Large intestine (tissue), 3 donors: Measurements from ENCODE around the gene IRS2. TPM values are rescaled to one million over a fixed set of nuclear protein-coding genes. Genes with fewer than 3 reads are reported as not detected.

ENCODE experiments used
- DNase-seq, 2 donors: peaks; one replicate each; pipeline versions ENCODE4 v3.0.0 to v3.0.0-alpha.2; 2013
- H3K27ac ChIP-seq: one replicate; pipeline ENCODE4 v1.5.1; 2013; ENCODE audit warnings: low read length
- H3K27me3 ChIP-seq: 2 replicates; pipeline ENCODE4 v1.6.1; 2013; ENCODE audit warnings: low read length; ENCODE audit not compliant: control insufficient read depth, insufficient read depth
- H3K36me3 ChIP-seq: 2 replicates; pipeline ENCODE4 v1.6.1; 2013; ENCODE audit warnings: low read length; ENCODE audit not compliant: control insufficient read depth, insufficient read depth
- H3K4me1 ChIP-seq: one replicate; pipeline ENCODE4 v1.6.1; 2013; ENCODE audit warnings: low read length; ENCODE audit not compliant: control insufficient read depth, insufficient read depth
- H3K4me3 ChIP-seq: one replicate; pipeline ENCODE4 v1.5.1; 2013; ENCODE audit warnings: low read length
- H3K9me3 ChIP-seq: one replicate; pipeline ENCODE4 v1.6.1; 2013; ENCODE audit warnings: mild to moderate bottlenecking, low read depth, low read length, moderate library complexity; ENCODE audit not compliant: control insufficient read depth
- WGBS: methylation state at CpG from one replicate; pipeline ENCODE4 v1.1.5; 2013; ENCODE audit warnings: low lambda C conversion rate; ENCODE audit not compliant: insufficient coverage; 5-methylcytosine and 5-hydroxymethylcytosine counted together
- polyA plus RNA-seq: library from polyadenylated mRNA; unstranded; fragments of 120-200 nt; gene quantifications from one replicate; pipeline ENCODE4 v1.2.1, GENCODE V29; 2013

IRS2 gene
- polyA plus RNA-seq, 1 donor, result 9.3 TPM

GRCh38 chr13:109779876-109780510, 6.4 kb downstream of the IRS2 start:
- H3K4me1 ChIP-seq, result peaks cover 16% of the 10 kb centered on the region
- peak overlapping the region; percentile 9 for H3K4me3 ChIP-seq
- H3K27ac ChIP-seq, result no peak overlapping the region
- DNase-seq, result no peak
- H3K27me3 ChIP-seq, result no peaks in the 10 kb centered on the region
- no CpG with 5 or more reads among the region's 7 CpGs for WGBS
- H3K9me3 ChIP-seq, result peaks cover 24% of the 10 kb centered on the region
- H3K36me3 ChIP-seq, result peaks cover 21% of the 10 kb centered on the region

- peaks cover 21% of the 10 kb centered on the region for H3K36me3 ChIP-seq
- H3K9me3 ChIP-seq, result peaks cover 21% of the 10 kb centered on the region
- no peak overlapping the region for H3K27ac ChIP-seq
- no peak for DNase-seq
- no peak overlapping the region for H3K4me3 ChIP-seq
- no peaks in the 10 kb centered on the region for H3K27me3 ChIP-seq
- WGBS, result no CpG with 5 or more reads among the region's 4 CpGs
- H3K4me1 ChIP-seq, result peaks cover 16% of the 10 kb centered on the region
Observed at GRCh38 chr13:109779074-109779473, 7.3 kb downstream of the IRS2 start.

- WGBS, result no CpG with 5 or more reads among the region's 6 CpGs
- H3K27ac ChIP-seq, result no peak overlapping the region
- H3K36me3 ChIP-seq, result peaks cover 17% of the 10 kb centered on the region
- peak in 1 of 2 donors; percentile 34 for DNase-seq
- no peaks in the 10 kb centered on the region for H3K27me3 ChIP-seq
- H3K4me3 ChIP-seq, result no peak overlapping the region
- peaks cover 12% of the 10 kb centered on the region for H3K9me3 ChIP-seq
- H3K4me1 ChIP-seq, result peaks cover 13% of the 10 kb centered on the region
Observed at GRCh38 chr13:109778102-109778542, 8.3 kb downstream of the IRS2 start.

DNA sequence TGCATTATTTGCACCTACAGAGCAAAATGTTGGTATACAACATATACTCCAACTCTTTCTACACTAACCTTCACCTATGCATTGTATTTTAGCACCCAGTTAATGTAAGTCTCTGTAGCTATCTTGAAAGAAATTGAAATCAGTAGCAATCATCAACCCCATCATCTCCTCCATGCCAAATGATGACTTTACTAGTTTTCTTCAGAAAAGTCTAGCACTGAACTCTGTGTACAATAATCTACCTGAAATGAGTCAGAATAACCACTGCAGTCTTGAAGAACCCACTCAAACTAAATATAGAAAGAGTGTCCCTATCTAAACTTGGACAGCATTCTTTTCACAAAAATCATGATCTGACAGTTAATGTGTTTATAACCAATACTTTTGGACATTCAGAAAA, 9.8 kb downstream of the IRS2 start:
- no peaks in the 10 kb centered on the region for H3K9me3 ChIP-seq
- peaks cover 11% of the 10 kb centered on the region for H3K36me3 ChIP-seq
- H3K4me1 ChIP-seq, result peaks cover 10% of the 10 kb centered on the region
- H3K27ac ChIP-seq, result no peak overlapping the region
- no peak overlapping the region for H3K4me3 ChIP-seq
- DNase-seq, result no peak
- H3K27me3 ChIP-seq, result no peaks in the 10 kb centered on the region

GRCh38 chr13:109773786-109774185, 12.6 kb downstream of the IRS2 start:
- Histone ChIP-seq H3K4me1 (peaks cover 4% of the 10 kb centered on the region), H3K27ac (no peak overlapping the region), H3K4me3 (no peak overlapping the region), H3K36me3 (peaks cover 16% of the 10 kb centered on the region), H3K9me3 (no peaks in the 10 kb centered on the region), H3K27me3 (no peaks in the 10 kb centered on the region)
- 86% methylated on average over 2 of the region's 4 CpGs for WGBS
- no peak for DNase-seq

DNA sequence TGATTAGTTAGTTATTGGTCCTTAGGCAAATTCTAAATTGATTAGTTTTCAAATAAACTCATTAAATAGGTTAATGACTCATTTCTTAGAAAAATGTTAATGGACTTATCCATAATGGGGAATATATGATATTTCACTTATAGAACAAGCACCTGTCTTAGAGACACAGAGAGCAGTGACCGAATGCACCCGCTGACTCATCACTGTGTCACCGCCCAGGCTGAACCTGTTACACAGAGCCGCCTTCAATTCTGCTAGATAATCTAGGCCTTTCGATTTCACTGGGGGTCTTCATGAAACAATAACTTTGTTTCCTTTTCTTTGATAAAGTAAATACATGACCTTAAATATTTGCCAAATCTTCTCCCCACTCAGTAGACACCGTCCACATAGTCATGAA, 13.1 kb downstream of the IRS2 start:
- Histone ChIP-seq H3K36me3 (peaks cover 19% of the 10 kb centered on the region), H3K9me3 (no peaks in the 10 kb centered on the region), H3K4me1 (peaks cover 4% of the 10 kb centered on the region), H3K27ac (no peak overlapping the region), H3K4me3 (no peak overlapping the region), H3K27me3 (no peaks in the 10 kb centered on the region)
- WGBS, result 90% methylated on average over 2 of the region's 6 CpGs
- DNase-seq, result no peak

DNA sequence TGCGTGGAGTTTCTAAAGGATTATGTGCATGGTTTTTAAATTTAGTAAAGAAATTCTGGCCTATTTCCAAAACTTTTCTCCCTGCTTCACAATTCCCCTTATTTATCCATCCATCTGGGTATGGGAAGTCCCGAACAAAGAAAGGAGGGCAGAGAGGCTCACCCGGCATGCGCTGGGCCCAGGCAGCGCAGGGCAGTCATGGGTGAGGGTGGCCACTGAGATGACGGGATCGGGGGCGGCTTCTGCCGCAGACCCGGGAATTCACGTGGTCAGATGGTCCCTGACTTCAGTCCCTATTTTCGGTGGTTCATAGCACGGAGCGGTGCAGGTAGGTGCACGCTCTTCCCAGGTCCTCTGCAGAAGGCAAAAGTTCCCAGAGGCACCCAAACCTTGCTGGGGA, 14.5 kb downstream of the IRS2 start:
- Histone ChIP-seq H3K36me3 (peaks cover 21% of the 10 kb centered on the region), H3K4me3 (no peak overlapping the region), H3K9me3 (no peaks in the 10 kb centered on the region), H3K27ac (no peak overlapping the region), H3K27me3 (no peaks in the 10 kb centered on the region), H3K4me1 (no peaks in the 10 kb centered on the region)
- 100% methylated on average over 1 of the region's 15 CpGs for WGBS
- no peak for DNase-seq

GRCh38 chr13:109770436-109770835, 15.9 kb downstream of the IRS2 start:
- no peak for DNase-seq
- Histone ChIP-seq H3K36me3 (peaks cover 22% of the 10 kb centered on the region), H3K4me1 (no peaks in the 10 kb centered on the region), H3K27ac (no peak overlapping the region), H3K27me3 (no peaks in the 10 kb centered on the region), H3K4me3 (no peak overlapping the region), H3K9me3 (no peaks in the 10 kb centered on the region)
- no CpG with 5 or more reads among the region's 6 CpGs for WGBS

- no CpG with 5 or more reads among the region's 5 CpGs for WGBS
- no peaks in the 10 kb centered on the region for H3K4me1 ChIP-seq
- no peaks in the 10 kb centered on the region for H3K9me3 ChIP-seq
- no peak overlapping the region for H3K4me3 ChIP-seq
- no peak overlapping the region for H3K27ac ChIP-seq
- H3K27me3 ChIP-seq, result no peaks in the 10 kb centered on the region
- no peak for DNase-seq
- H3K36me3 ChIP-seq, result peaks cover 22% of the 10 kb centered on the region
Observed at GRCh38 chr13:109769921-109770320, 16.5 kb downstream of the IRS2 start.

DNA sequence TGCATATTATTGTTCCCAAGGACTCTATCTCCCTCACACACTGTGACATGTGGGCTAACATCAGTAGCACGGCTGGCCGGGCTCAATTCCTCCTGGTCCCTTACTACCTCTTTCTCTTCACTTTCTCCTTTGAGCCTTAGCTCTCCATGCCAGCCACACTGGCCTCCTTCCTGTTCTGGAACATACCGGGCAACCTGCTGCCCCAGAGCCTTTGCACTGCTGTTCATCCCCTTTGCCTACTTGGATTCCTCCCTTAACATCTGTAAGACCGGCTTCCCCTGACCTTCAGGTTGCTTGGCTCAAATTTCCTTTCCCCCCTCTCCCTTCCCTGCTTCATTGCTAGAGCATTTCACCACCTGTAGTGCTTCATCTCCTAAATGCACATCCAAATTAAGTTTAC, 17.1 kb downstream of the IRS2 start:
- H3K27ac ChIP-seq, result no peak overlapping the region
- H3K27me3 ChIP-seq, result no peaks in the 10 kb centered on the region
- H3K4me1 ChIP-seq, result no peaks in the 10 kb centered on the region
- H3K9me3 ChIP-seq, result no peaks in the 10 kb centered on the region
- DNase-seq, result no peak
- 100% methylated on average over 2 of the region's 4 CpGs for WGBS
- H3K36me3 ChIP-seq, result peaks cover 22% of the 10 kb centered on the region
- no peak overlapping the region for H3K4me3 ChIP-seq

DNA sequence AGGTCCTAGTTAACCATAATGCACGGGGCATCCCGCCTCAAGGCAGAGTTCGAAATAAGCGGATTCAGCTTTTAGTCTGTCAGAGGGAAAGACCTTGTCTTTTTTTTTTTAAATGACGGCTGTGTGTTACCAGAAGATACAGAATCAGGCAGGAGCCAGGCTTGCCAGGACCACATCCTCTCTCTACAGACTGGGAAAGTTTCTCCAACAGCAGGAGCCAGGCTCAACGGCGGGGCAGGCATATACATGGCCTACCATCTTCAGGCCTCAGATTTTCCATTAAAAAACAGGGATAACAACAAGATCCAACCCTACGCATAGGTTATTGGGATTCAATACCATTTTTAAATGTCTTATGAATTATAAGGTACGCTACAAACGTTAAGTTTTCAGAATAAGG, 17.8 kb downstream of the IRS2 start:
- no peak overlapping the region for H3K4me3 ChIP-seq
- no peaks in the 10 kb centered on the region for H3K9me3 ChIP-seq
- H3K4me1 ChIP-seq, result no peaks in the 10 kb centered on the region
- H3K27me3 ChIP-seq, result no peaks in the 10 kb centered on the region
- H3K36me3 ChIP-seq, result peaks cover 22% of the 10 kb centered on the region
- DNase-seq, result no peak
- 94% methylated on average over 3 of the region's 10 CpGs for WGBS
- H3K27ac ChIP-seq, result no peak overlapping the region
